Adrenal gland (tissue), 5 donors: ENCODE results near the gene ZMAT5.

Experiments
- POLR2A ChIP-seq, 2 donors: fragments of 450-650 bp; IDR thresholded peaks; one replicate each; pipeline ENCODE4 v1.6.1; 2017; ENCODE audit warnings: antibody characterized with exemption in 2 of 2, mild to moderate bottlenecking in 2 of 2, moderate library complexity in 1 of 2
- TF ChIP-seq, protein P1 (sequence below), 6 experiments: fragments of 450-650 bp in 4 of 6; fragments of 200-600 bp in 2 of 6; sonication (generic) in 1 of 6; IDR thresholded peaks; 1 replicate in 5 of 6; 2 replicates in 1 of 6; pipeline versions ENCODE4 v1.5.1 to v1.8.0; 2016 to 2021; ENCODE audit warnings: antibody characterized with exemption in 6 of 6, mild to moderate bottlenecking in 2 of 6, moderate library complexity in 1 of 6
- donor health status: DM: no; HTN: no; CAD: no.

DNA sequence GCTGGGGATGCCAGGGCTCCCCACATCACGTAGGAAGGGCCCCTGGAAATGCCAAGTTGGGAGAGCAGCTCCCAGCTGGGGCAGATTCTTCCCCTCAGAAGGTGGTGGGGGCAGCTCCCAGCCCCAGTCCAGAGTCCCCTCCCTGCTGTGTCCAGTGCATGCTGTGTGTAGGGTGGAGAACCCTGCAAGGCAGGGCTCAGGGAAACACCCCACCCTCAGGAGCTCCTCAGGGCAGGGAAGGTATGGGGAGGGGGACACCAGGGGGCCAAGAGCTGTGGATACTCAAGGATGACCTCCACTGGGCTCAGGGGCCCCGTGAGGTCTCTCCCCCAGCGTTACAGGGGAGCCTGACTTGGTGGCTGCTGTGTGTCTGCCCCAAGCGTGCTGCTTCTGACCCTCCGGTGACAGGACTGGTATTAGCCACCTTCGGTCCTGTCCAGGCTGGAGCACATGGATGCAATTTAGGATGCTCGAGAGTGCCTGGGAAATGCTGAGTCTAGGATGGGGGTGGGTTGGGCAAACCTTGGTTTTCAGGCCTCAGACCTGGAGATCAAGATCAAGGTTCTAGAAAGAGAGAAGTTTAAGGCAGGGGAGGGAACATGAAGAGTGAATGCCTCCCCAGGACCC is 63.1 kb downstream of the ZMAT5 start:
- TF ChIP-seq, protein P1, sequence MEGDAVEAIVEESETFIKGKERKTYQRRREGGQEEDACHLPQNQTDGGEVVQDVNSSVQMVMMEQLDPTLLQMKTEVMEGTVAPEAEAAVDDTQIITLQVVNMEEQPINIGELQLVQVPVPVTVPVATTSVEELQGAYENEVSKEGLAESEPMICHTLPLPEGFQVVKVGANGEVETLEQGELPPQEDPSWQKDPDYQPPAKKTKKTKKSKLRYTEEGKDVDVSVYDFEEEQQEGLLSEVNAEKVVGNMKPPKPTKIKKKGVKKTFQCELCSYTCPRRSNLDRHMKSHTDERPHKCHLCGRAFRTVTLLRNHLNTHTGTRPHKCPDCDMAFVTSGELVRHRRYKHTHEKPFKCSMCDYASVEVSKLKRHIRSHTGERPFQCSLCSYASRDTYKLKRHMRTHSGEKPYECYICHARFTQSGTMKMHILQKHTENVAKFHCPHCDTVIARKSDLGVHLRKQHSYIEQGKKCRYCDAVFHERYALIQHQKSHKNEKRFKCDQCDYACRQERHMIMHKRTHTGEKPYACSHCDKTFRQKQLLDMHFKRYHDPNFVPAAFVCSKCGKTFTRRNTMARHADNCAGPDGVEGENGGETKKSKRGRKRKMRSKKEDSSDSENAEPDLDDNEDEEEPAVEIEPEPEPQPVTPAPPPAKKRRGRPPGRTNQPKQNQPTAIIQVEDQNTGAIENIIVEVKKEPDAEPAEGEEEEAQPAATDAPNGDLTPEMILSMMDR (IDR thresholded peaks at IDR 0.05), result no peak
- TF ChIP-seq POLR2A (IDR thresholded peaks at IDR 0.05), result no peak
